Lung (tissue), 12 donors: ENCODE measurements around the gene HOXB2. TPM values are rescaled to one million over a fixed set of nuclear protein-coding genes. Genes with fewer than 3 reads are reported as not detected.

Experiments
- ATAC-seq: fragments of 200-7000 bp; cut with Tn5 transposase; one replicate; pipeline ENCODE4 v1.9.1; 2020; ENCODE audit warnings: moderate number of reproducible peaks; ENCODE audit not compliant: insufficient read depth, low FRiP score
- DNase-seq, 3 donors: peaks; one replicate each; pipeline ENCODE4 v3.0.0-alpha.2; 2013 to 2017
- H3K27ac ChIP-seq, 2 donors: one replicate each; pipeline ENCODE4 v1.5.1; 2013; ENCODE audit warnings: mild to moderate bottlenecking in 2 of 2, moderate library complexity in 2 of 2, control low read depth in 1 of 2, inconsistent platforms in 1 of 2, low read depth in 1 of 2, low read length in 1 of 2
- H3K27me3 ChIP-seq, 3 donors: one replicate each; pipeline ENCODE4 v1.5.1; 2013; ENCODE audit warnings: low read length in 2 of 3; ENCODE audit not compliant: control insufficient read depth in 3 of 3, insufficient read depth in 3 of 3
- H3K36me3 ChIP-seq, 4 donors: one replicate each; pipeline ENCODE4 v1.5.1; 2013; ENCODE audit warnings: low read length in 4 of 4, mild to moderate bottlenecking in 1 of 4, moderate library complexity in 1 of 4; ENCODE audit not compliant: control insufficient read depth in 4 of 4, insufficient read depth in 4 of 4
- H3K4me1 ChIP-seq, 5 donors: one replicate each; pipeline ENCODE4 v1.5.1; 2013; ENCODE audit warnings: low read length in 5 of 5, mild to moderate bottlenecking in 2 of 5, moderate library complexity in 1 of 5; ENCODE audit not compliant: control insufficient read depth in 5 of 5, insufficient read depth in 5 of 5
- H3K4me3 ChIP-seq: one replicate; pipeline ENCODE4 v1.5.1; 2013; ENCODE audit warnings: mild to moderate bottlenecking, control low read depth, moderate library complexity
- H3K9ac ChIP-seq, 2 donors: one replicate each; pipeline ENCODE4 v1.5.1; 2013; ENCODE audit warnings: low read length in 2 of 2, control low read depth in 1 of 2; ENCODE audit not compliant: insufficient read depth in 1 of 2
- H3K9me3 ChIP-seq, 4 donors: one replicate each; pipeline ENCODE4 v1.5.1; 2013; ENCODE audit warnings: low read length in 3 of 4, mild to moderate bottlenecking in 1 of 4, moderate library complexity in 1 of 4; ENCODE audit not compliant: control insufficient read depth in 4 of 4, insufficient read depth in 3 of 4
- WGBS, 2 donors: extraction: QIAGEN DNeasy Blood & Tissue Kit; methylation state at CpG; one replicate each; pipeline ENCODE4 v1.1.7; 2013; 5-methylcytosine and 5-hydroxymethylcytosine counted together
- polyA plus RNA-seq, 2 donors: library from polyadenylated mRNA; stranded (reverse); fragments of 200-250 nt; gene quantifications; one replicate each; pipeline ENCODE4 v1.2.1, GENCODE V29; 2013
- total RNA-seq, 2 donors: library from RNA; depleted of rRNA in 1 of 2; stranded (reverse); fragments of >200 nt in 1 of 2; gene quantifications; one replicate each; pipeline ENCODE4 v1.2.1, GENCODE V29; 2014 to 2021
- TF ChIP-seq, protein P1 (sequence below): IDR thresholded peaks from 2 replicates; pipeline ENCODE4 v1.5.1; 2012; ENCODE audit warnings: mild to moderate bottlenecking; ENCODE audit errors: control extremely low read depth, extremely low read depth
- donor health status: control.
- donor health status: control.
- donor health status: Bipolar disorder and iron deficiency.
- donor health status: healthy.
- donor health status: DM: yes; HTN: yes; CAD: no.

The HOXB2 gene
- total and polyA plus RNA-seq, 4 donors = 4.1 to 13.9 (median 7.3) TPM

DNA sequence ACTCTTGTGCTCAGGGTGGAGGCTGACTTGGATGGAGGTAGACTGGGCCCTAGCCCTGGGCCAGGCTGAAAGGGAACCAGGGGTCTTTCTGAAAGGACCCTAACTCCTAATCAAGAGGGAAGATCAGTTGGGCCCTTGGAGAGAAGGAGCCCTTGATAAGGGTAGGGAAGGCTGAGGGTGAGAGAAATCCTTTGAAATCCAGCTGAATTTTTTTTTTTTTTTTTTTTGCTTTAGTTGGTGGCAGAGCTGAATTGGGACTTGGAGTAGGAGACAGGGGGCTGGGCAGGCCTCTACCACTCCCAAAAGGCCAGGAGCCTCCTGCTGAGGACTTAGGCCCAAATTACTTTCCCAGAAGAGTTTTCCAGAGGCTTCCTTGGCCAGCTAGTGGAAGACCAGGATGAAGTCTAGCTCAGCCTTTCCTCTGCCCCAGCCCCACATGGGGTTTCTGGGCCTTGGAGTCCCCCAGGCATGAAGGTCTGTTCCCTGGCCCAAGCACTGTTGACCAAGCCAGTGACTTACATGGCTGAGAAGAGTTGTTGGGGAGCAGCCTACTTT lies 45.8 kb upstream of the HOXB2 start:
- Histone ChIP-seq H3K27ac (peak overlapping the region in 1 of 2 donors; percentile 91), H3K9me3 (no peaks in the 10 kb centered on the region), H3K4me1 (peaks cover 0 to 66% (median 6%) of the 10 kb centered on the region in 5 donors), H3K36me3 (peaks cover 0 to 19% (median 3%) of the 10 kb centered on the region in 4 donors), H3K4me3 (no peak overlapping the region), H3K27me3 (peaks cover 3 to 76% (median 11%) of the 10 kb centered on the region in 3 donors), H3K9ac (peak overlapping the region; percentile 71 to 98)
- TF ChIP-seq, protein P1, sequence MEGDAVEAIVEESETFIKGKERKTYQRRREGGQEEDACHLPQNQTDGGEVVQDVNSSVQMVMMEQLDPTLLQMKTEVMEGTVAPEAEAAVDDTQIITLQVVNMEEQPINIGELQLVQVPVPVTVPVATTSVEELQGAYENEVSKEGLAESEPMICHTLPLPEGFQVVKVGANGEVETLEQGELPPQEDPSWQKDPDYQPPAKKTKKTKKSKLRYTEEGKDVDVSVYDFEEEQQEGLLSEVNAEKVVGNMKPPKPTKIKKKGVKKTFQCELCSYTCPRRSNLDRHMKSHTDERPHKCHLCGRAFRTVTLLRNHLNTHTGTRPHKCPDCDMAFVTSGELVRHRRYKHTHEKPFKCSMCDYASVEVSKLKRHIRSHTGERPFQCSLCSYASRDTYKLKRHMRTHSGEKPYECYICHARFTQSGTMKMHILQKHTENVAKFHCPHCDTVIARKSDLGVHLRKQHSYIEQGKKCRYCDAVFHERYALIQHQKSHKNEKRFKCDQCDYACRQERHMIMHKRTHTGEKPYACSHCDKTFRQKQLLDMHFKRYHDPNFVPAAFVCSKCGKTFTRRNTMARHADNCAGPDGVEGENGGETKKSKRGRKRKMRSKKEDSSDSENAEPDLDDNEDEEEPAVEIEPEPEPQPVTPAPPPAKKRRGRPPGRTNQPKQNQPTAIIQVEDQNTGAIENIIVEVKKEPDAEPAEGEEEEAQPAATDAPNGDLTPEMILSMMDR = no peak
- no peak for ATAC-seq
- no peak for DNase-seq

DNA sequence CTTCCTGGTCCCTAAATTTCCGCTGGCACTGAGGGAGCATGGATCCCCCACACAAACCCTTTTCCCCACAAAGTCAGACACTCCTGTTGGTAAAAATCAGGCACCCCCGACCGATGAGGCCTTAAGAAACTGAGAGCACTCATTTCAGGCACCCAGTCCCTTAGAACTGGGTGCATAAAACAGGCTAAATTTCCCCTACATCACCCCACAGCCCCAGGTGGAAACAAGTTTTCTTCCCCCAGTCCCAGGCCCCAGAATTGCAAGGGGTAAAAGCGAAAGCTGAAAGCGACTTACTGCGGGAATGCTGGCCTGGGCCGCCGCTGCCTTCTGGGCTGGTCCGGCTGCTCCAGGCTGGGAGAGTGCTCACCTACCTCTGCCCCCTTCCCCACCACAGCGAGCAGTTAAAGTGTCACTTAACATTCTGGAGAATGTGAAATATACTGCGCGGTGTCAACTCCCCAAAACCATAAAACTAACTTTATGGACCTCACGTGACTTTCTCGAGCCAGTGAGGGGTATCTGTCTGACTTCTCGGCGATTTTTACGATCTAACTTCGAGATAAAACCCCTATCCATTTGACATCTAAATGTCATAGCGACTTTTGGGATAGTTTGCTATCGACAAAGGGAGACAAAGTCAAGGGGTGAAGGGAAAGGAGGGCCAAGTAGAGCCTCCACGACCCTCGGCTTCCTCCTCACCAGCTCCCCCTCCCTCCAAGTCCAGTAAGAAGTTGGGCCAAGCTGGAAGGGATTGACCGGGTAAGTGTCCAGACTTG lies 45.1 kb upstream of the HOXB2 start, which contains the start of gene HOXB3:
TSS of gene HOXB3 (minus strand) at position 411 of the 776 bp plus-strand sequence. CDS start 37,767 bp downstream, outside the sequence.
- Histone ChIP-seq H3K9ac (peak within 1 kb of the TSS; percentile 74 to 98), H3K4me3 (peak within 1 kb of the TSS; percentile 20), H3K4me1 (peaks cover 0 to 63% (median 5%) of the 10 kb centered on the region in 5 donors), H3K36me3 (peaks cover 0 to 16% (median 3%) of the 10 kb centered on the region in 4 donors), H3K27ac (peak within 1 kb of the TSS in 1 of 2 donors; percentile 91), H3K27me3 (peaks cover 3 to 73% (median 11%) of the 10 kb centered on the region in 3 donors), H3K9me3 (no peaks in the 10 kb centered on the region)
- TF ChIP-seq, protein P1 = no peak
- no peak for ATAC-seq
- peak in 2 of 3 donors; percentile 80 to 84 for DNase-seq
- 18 to 34% methylated on average over 23 of the region's 23 CpGs for WGBS, 2 donors

DNA sequence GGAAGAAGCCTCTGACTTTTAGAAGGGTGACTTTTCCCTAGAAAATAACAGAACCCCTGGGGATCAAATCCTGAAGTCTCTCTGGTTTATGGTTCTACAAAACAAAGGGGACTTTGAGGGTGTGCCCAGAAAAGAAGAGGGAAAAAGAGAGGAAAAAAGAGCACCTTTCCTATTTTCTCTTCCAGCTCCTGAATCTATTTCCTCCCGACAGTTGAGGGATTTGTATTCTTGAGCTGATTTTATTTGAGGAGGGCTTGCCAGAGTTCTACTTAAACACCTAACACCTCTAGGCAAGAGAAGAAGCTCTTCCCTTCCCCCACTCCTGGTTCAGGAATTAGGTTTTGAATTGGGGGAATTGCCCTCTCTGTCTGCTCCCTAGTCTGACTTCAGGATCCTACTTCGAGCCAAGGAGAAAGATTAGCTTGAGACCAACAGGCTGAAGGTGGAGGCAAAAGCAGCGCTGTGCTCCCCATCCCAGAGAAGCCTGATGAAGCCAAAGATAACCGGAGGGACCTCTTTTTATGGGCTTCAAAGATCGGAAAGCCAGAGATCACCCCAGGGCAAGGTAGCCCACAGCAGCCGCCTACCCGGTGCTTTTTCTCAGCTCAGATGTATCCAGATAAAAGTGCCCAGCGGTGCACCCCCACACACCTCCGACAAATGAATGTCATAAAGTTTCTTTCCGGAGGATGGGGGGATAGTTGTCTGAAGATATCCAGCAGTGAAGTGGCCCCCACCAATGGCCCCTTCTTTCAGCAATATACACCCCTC lies 44.3 kb upstream of the HOXB2 start:
- H3K4me1 ChIP-seq = peaks cover 0 to 61% (median 2%) of the 10 kb centered on the region in 5 donors
- peaks cover 0 to 16% (median 3%) of the 10 kb centered on the region in 4 donors for H3K36me3 ChIP-seq
- peaks cover 3 to 66% (median 5%) of the 10 kb centered on the region in 3 donors for H3K27me3 ChIP-seq
- 20 to 30% methylated on average over 10 of the region's 10 CpGs for WGBS, 2 donors
- no peaks in the 10 kb centered on the region for H3K9me3 ChIP-seq
- H3K27ac ChIP-seq = peak overlapping the region in 1 of 2 donors; percentile 91
- peak overlapping the region; percentile 74 to 98 for H3K9ac ChIP-seq
- peak overlapping the region; percentile 20 for H3K4me3 ChIP-seq
- TF ChIP-seq, protein P1 = no peak
- peak in 2 of 3 donors; percentile 72 to 76 for DNase-seq
- no peak for ATAC-seq
